ENCODE results near the gene SV2B. TPM values are rescaled to one million over a fixed set of nuclear protein-coding genes. Genes with fewer than 3 reads are reported as not detected.

SV2B gene
- polyA plus RNA-seq, 1 donor (not counting 4 experiments of a cell fraction or from before 2014, with no cell fraction given) = 0.04 TPM

- no peak overlapping the region for H3K9ac ChIP-seq (ENCODE audit: control insufficient read depth, extremely low read depth, insufficient read depth, low read length)
- no peaks in the 10 kb centered on the region for H3K9me3 ChIP-seq (ENCODE audit: control insufficient read depth, low read depth, low read length)
- no peaks in the 10 kb centered on the region for H3K4me1 ChIP-seq (ENCODE audit: control insufficient read depth, extremely low read depth, insufficient read depth, low read length)
- no peaks in the 10 kb centered on the region for H4K20me1 ChIP-seq (ENCODE audit: control insufficient read depth, extremely low read depth, insufficient read depth, low read length)
- H3K36me3 ChIP-seq (ENCODE audit: control insufficient read depth in 2 of 2, extremely low read depth in 1 of 2, insufficient read depth in 2 of 2, low read length in 2 of 2) = no peaks in the 10 kb centered on the region
- dilution Hi-C loops (cut with MboI; ENCODE audit: extremely low pct_ligation_motif_present, low sequenced_read_pairs) = no loop called here
- TF ChIP-seq EZH2 (IDR thresholded peaks at IDR 0.05; ENCODE audit: low read length) = no peak
- TF ChIP-seq CTCF (optimal IDR thresholded peaks at IDR 0.05 in 1 of 3, IDR thresholded peaks at IDR 0.05 in 1 of 3, conservative IDR thresholded peaks at IDR 0.05 in 1 of 3; ENCODE audit: extremely low read depth in 1 of 3, insufficient read depth in 2 of 3, low read length in 3 of 3) = no peak
- FAIRE-seq (no peak), DNase-seq (ENCODE audit: low read depth, low spot score) (no peak)
- H3K4me3 ChIP-seq (ENCODE audit: control insufficient read depth in 2 of 3, extremely low read depth in 1 of 3, insufficient read depth in 2 of 3, low read depth in 1 of 3, low read length in 3 of 3) = no peak overlapping the region
- no peak overlapping the region for H3K4me2 ChIP-seq (ENCODE audit: control insufficient read depth, extremely low read depth, insufficient read depth, low read depth, low read length)
- H3K27me3 ChIP-seq (ENCODE audit: control insufficient read depth, extremely low read depth, insufficient read depth, low read length) = no peaks in the 10 kb centered on the region
- no peaks in the 10 kb centered on the region for H3K9me1 ChIP-seq (ENCODE audit: control insufficient read depth, extremely low read depth, insufficient read depth, low read length)
- no peak overlapping the region for H2AFZ ChIP-seq (ENCODE audit: control insufficient read depth, low read length)
- H3K27ac ChIP-seq (ENCODE audit: control insufficient read depth, insufficient read depth, low read length) = no peak overlapping the region
- no peaks in the 10 kb centered on the region for H3K79me2 ChIP-seq (ENCODE audit: control insufficient read depth, insufficient read depth, low read length)
Measured at GRCh38 chr15:91244919-91245318, 144.9 kb downstream of the SV2B start.

GRCh38 chr15:91246998-91247397 is 146.9 kb downstream of the SV2B start:
- no peak overlapping the region for H3K4me3 ChIP-seq (ENCODE audit: control insufficient read depth in 2 of 3, extremely low read depth in 1 of 3, insufficient read depth in 2 of 3, low read depth in 1 of 3, low read length in 3 of 3)

More at GRCh38 chr15:91246998-91247397, 146.9 kb downstream of the SV2B start:
- H3K79me2 ChIP-seq (ENCODE audit: control insufficient read depth, insufficient read depth, low read length) = no peaks in the 10 kb centered on the region
- no peak overlapping the region for H3K27ac ChIP-seq (ENCODE audit: control insufficient read depth, insufficient read depth, low read length)
- no peaks in the 10 kb centered on the region for H3K27me3 ChIP-seq (ENCODE audit: control insufficient read depth, extremely low read depth, insufficient read depth, low read length)
- no peak overlapping the region for H3K4me2 ChIP-seq (ENCODE audit: control insufficient read depth, extremely low read depth, insufficient read depth, low read depth, low read length)
- no peak for FAIRE-seq
- no peaks in the 10 kb centered on the region for H4K20me1 ChIP-seq (ENCODE audit: control insufficient read depth, extremely low read depth, insufficient read depth, low read length)
- no peak for DNase-seq (ENCODE audit: low read depth, low spot score)
- no peaks in the 10 kb centered on the region for H3K36me3 ChIP-seq (ENCODE audit: control insufficient read depth in 2 of 2, extremely low read depth in 1 of 2, insufficient read depth in 2 of 2, low read length in 2 of 2)
- TF ChIP-seq CTCF (optimal IDR thresholded peaks at IDR 0.05 in 1 of 3, IDR thresholded peaks at IDR 0.05 in 1 of 3, conservative IDR thresholded peaks at IDR 0.05 in 1 of 3; ENCODE audit: extremely low read depth in 1 of 3, insufficient read depth in 2 of 3, low read length in 3 of 3) (no peak), EZH2 (IDR thresholded peaks at IDR 0.05; ENCODE audit: low read length) (no peak)
- no peaks in the 10 kb centered on the region for H3K4me1 ChIP-seq (ENCODE audit: control insufficient read depth, extremely low read depth, insufficient read depth, low read length)
- no peaks in the 10 kb centered on the region for H3K9me3 ChIP-seq (ENCODE audit: control insufficient read depth, low read depth, low read length)
- dilution Hi-C loops (cut with MboI; ENCODE audit: extremely low pct_ligation_motif_present, low sequenced_read_pairs) = no loop called here
- H3K9me1 ChIP-seq (ENCODE audit: control insufficient read depth, extremely low read depth, insufficient read depth, low read length) = no peaks in the 10 kb centered on the region
- no peak overlapping the region for H3K9ac ChIP-seq (ENCODE audit: control insufficient read depth, extremely low read depth, insufficient read depth, low read length)
- H2AFZ ChIP-seq (ENCODE audit: control insufficient read depth, low read length) = no peak overlapping the region
